Measurements from ENCODE around the gene NGEF. TPM values are rescaled to one million over a fixed set of nuclear protein-coding genes. Genes with fewer than 3 reads are reported as not detected.

NGEF gene
- total and polyA plus RNA-seq, 4 donors, result 10.6 to 22.6 (median 10.8) TPM

DNA sequence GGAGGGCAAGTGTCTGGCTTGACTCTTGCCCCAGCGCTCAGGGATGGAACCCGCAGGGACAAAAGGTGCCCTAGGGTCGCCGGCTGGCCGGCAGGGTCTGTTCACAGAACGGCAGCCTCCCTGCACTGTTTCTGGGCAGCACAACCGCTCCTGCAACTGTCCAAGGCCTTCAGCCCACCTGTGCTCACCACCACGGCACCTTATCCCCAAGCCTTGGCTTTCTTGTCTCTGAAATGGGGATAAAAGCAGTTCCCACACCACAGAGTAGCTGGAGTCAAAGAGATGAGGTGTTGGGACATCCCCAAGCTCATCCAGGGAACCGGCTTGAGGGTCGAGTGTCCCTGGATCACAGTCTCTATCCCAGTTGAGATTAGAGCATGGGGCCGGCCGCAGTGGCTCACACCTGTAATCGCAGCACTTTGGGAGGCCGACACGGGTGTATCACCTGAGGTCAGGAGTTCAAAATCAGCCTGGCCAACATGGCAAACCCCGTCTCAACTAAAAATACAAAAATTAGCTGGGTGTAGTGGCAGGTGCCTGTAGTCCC lies 138.3 kb downstream of the NGEF start:
- Histone ChIP-seq H3K27ac (ENCODE audit: low read depth in 1 of 2, low read length in 2 of 2) (peak overlapping the region; percentile 81), H3K4me1 (ENCODE audit: control insufficient read depth in 4 of 4, insufficient read depth in 4 of 4, low read length in 3 of 4) (peaks cover 4 to 45% (median 28%) of the 10 kb centered on the region in 4 donors), H3K4me3 (ENCODE audit: low read depth in 1 of 3, low read length in 3 of 3) (no peak overlapping the region), H3K9me3 (ENCODE audit: control insufficient read depth in 4 of 4, low read length in 3 of 4) (no peaks in the 10 kb centered on the region), H3K27me3 (ENCODE audit: control insufficient read depth in 4 of 4, insufficient read depth in 4 of 4, low read length in 3 of 4) (no peaks in the 10 kb centered on the region), H3K36me3 (ENCODE audit: control insufficient read depth in 4 of 4, insufficient read depth in 3 of 4, low read depth in 1 of 4, low read length in 3 of 4) (peaks cover 0 to 3% (median 1%) of the 10 kb centered on the region in 4 donors), H3K9ac (ENCODE audit: low read depth in 1 of 2, low read length in 2 of 2) (no peak overlapping the region)
- WGBS, result 90% methylated on average over 16 of the region's 16 CpGs
- DNase-seq (ENCODE audit: low spot score), result no peak
- TF ChIP-seq ATF3 (IDR thresholded peaks at IDR 0.05), result no peak
- TF ChIP-seq YY1 (IDR thresholded peaks at IDR 0.05), result no peak
- no peak for TF ChIP-seq GABPA (IDR thresholded peaks at IDR 0.05 in 1 of 2, conservative IDR thresholded peaks at IDR 0.05 in 1 of 2)
- no peak for TF ChIP-seq MAX (IDR thresholded peaks at IDR 0.05)
- TF ChIP-seq FOXA1 (IDR thresholded peaks at IDR 0.05), result no peak
- no peak for TF ChIP-seq RXRA (IDR thresholded peaks at IDR 0.05)
- TF ChIP-seq TAF1 (conservative IDR thresholded peaks at IDR 0.05), result no peak
- no peak for TF ChIP-seq HNF4A (conservative IDR thresholded peaks at IDR 0.05)
- no peak for TF ChIP-seq RAD21 (IDR thresholded peaks at IDR 0.05)
- no peak for TF ChIP-seq NR2F2 (IDR thresholded peaks at IDR 0.05)
- no peak for TF ChIP-seq EGR1 (IDR thresholded peaks at IDR 0.05; ENCODE audit: low read depth in 2 of 2)
- TF ChIP-seq JUND (IDR thresholded peaks at IDR 0.05), result no peak
- TF ChIP-seq HNF4G (IDR thresholded peaks at IDR 0.05), result no peak
- no peak for TF ChIP-seq CTCF (IDR thresholded peaks at IDR 0.05; ENCODE audit: low read depth, low read length, missing input control)
- no peak for TF ChIP-seq ZBTB33 (IDR thresholded peaks at IDR 0.05)
- no peak for TF ChIP-seq SP1 (IDR thresholded peaks at IDR 0.05)
- TF ChIP-seq REST (IDR thresholded peaks at IDR 0.05), result no peak
- TF ChIP-seq FOXA2 (IDR thresholded peaks at IDR 0.05), result no peak
